ENCODE results near the gene COL18A1. TPM values are rescaled to one million over a fixed set of nuclear protein-coding genes. Genes with fewer than 3 reads are reported as not detected.

COL18A1 gene
- total RNA-seq, 1 donor from 2014 or later: 6.4 TPM

- intact Hi-C loops (cut with micrococcal nuclease): loop anchor here (1.0 to 2.0 kb wide), 5 partner anchors 23 to 342 kb away; partner anchors contain the start of gene SLC19A1
Observed at GRCh38 chr21:45478115-45478801, 73.3 kb downstream of the COL18A1 start.

- intact Hi-C loops (cut with micrococcal nuclease): loop anchor here (1.0 to 2.0 kb wide), 5 partner anchors 22 to 341 kb away; partner anchors contain the start of gene SLC19A1
Observed at GRCh38 chr21:45478816-45479669, 74.1 kb downstream of the COL18A1 start.

GRCh38 chr21:45479691-45480675 is 75.0 kb downstream of the COL18A1 start:
- intact Hi-C loops (cut with micrococcal nuclease): loop anchor here (2.0 kb wide), 1 partner anchor 21 kb away; no protein-coding TSS in a partner anchor

GRCh38 chr21:45480701-45481500 is 75.9 kb downstream of the COL18A1 start:
- intact Hi-C loops (cut with micrococcal nuclease): no loop called here

GRCh38 chr21:45481566-45481965 is 76.6 kb downstream of the COL18A1 start:
- intact Hi-C loops (cut with micrococcal nuclease): no loop called here

- intact Hi-C loops (cut with micrococcal nuclease): no loop called here
Observed at GRCh38 chr21:45481977-45482898, 77.3 kb downstream of the COL18A1 start.

GRCh38 chr21:45482899-45483821 is 78.2 kb downstream of the COL18A1 start:
- intact Hi-C loops (cut with micrococcal nuclease): no loop called here

- intact Hi-C loops (cut with micrococcal nuclease): no loop called here
Observed at GRCh38 chr21:45484318-45484717, 79.4 kb downstream of the COL18A1 start.

- intact Hi-C loops (cut with micrococcal nuclease): no loop called here
Observed at GRCh38 chr21:45485686-45486442, 80.9 kb downstream of the COL18A1 start.

- intact Hi-C loops (cut with micrococcal nuclease): no loop called here
Observed at GRCh38 chr21:45486443-45487160, 81.6 kb downstream of the COL18A1 start.

GRCh38 chr21:45487161-45487806 is 82.3 kb downstream of the COL18A1 start:
- intact Hi-C loops (cut with micrococcal nuclease): no loop called here

- intact Hi-C loops (cut with micrococcal nuclease): no loop called here
Observed at GRCh38 chr21:45487891-45488600, 83.1 kb downstream of the COL18A1 start.

GRCh38 chr21:45488931-45489721 is 84.2 kb downstream of the COL18A1 start:
- intact Hi-C loops (cut with micrococcal nuclease): no loop called here

GRCh38 chr21:45489722-45489982 is 84.7 kb downstream of the COL18A1 start:
- intact Hi-C loops (cut with micrococcal nuclease): no loop called here

Measured in T-helper 2 cell treated with Interferon-gamma antibody and Interleukin-4, amounts not matched to agents 100 ng/mL and 5 ng/mL, for 36 hours (primary cell).